HG03175 (cell line): Measurements from ENCODE around the gene ALKBH6.

Experiments
- ATAC-seq: cut with Tn5 transposase; IDR thresholded peaks from one replicate; pipeline ENCODE4 v1.9.1; 2021; ENCODE audit warnings: mild to moderate bottlenecking, moderate library complexity; ENCODE audit not compliant: unreplicated experiment

Gene ALKBH6

GRCh38 chr19:35960432-35960972 lies 53.5 kb downstream of the ALKBH6 start:
- no peak for ATAC-seq

GRCh38 chr19:35959968-35960320 lies 54.1 kb downstream of the ALKBH6 start:
- ATAC-seq = no peak
